Memory B cell (primary cell): Measurements from ENCODE around the gene CHRFAM7A.
"Not testable (repeated sequence)": the region's sequence is repeated elsewhere in the genome, so short reads cannot be mapped to it uniquely, and the experiment has no call there.

Experiments
- ATAC-seq: fragments of 150-1000 bp; cut with Tn5 transposase; 2 replicates; pipeline ENCODE4 v1.10.0; 2021; ENCODE audit warnings: low read depth, mild to moderate bottlenecking, moderate library complexity
- DNase-seq, 2 donors: peaks; one replicate each; pipeline ENCODE4 v3.0.0; 2022; ENCODE audit warnings: low spot score in 2 of 2
- H3K27ac Mint-ChIP-seq: one replicate; pipeline ENCODE4 v1.8.0; 2022; ENCODE audit warnings: mild to moderate bottlenecking, moderate library complexity, mixed read lengths
- H3K27me3 Mint-ChIP-seq: one replicate; pipeline ENCODE4 v1.8.0; 2022; ENCODE audit warnings: mixed read lengths
- H3K36me3 Mint-ChIP-seq: one replicate; pipeline ENCODE4 v1.8.0; 2022; ENCODE audit warnings: mild to moderate bottlenecking, mixed read lengths
- H3K4me1 Mint-ChIP-seq: one replicate; pipeline ENCODE4 v1.8.0; 2022; ENCODE audit warnings: mixed read lengths
- H3K4me3 Mint-ChIP-seq: one replicate; pipeline ENCODE4 v1.8.0; 2022; ENCODE audit warnings: mild to moderate bottlenecking, moderate library complexity, mixed read lengths
- H3K9me3 Mint-ChIP-seq: one replicate; pipeline ENCODE4 v1.8.0; 2022; ENCODE audit warnings: mixed read lengths

Gene CHRFAM7A

GRCh38 chr15:30367246-30367645 lies 26.1 kb downstream of the CHRFAM7A start:
- not testable (repeated sequence) for ATAC-seq, DNase-seq, H3K4me1 Mint-ChIP-seq, H3K27ac Mint-ChIP-seq, H3K4me3 Mint-ChIP-seq, H3K36me3 Mint-ChIP-seq, H3K9me3 Mint-ChIP-seq, H3K27me3 Mint-ChIP-seq

GRCh38 chr15:30361404-30361803 lies 31.9 kb downstream of the CHRFAM7A start:
- not testable (repeated sequence) for DNase-seq, H3K36me3 Mint-ChIP-seq, H3K4me3 Mint-ChIP-seq, H3K27me3 Mint-ChIP-seq, ATAC-seq, H3K27ac Mint-ChIP-seq, H3K4me1 Mint-ChIP-seq, H3K9me3 Mint-ChIP-seq

- not testable (repeated sequence) for DNase-seq, H3K27me3 Mint-ChIP-seq, H3K4me3 Mint-ChIP-seq, H3K4me1 Mint-ChIP-seq, H3K9me3 Mint-ChIP-seq, ATAC-seq, H3K36me3 Mint-ChIP-seq, H3K27ac Mint-ChIP-seq
Observed at GRCh38 chr15:30360990-30361389, 32.4 kb downstream of the CHRFAM7A start.

- H3K27ac Mint-ChIP-seq, H3K4me1 Mint-ChIP-seq, H3K4me3 Mint-ChIP-seq, ATAC-seq, H3K9me3 Mint-ChIP-seq, DNase-seq, H3K27me3 Mint-ChIP-seq, H3K36me3 Mint-ChIP-seq: not testable (repeated sequence)
Observed at GRCh38 chr15:30355043-30355442, 38.3 kb downstream of the CHRFAM7A start.

- not testable (repeated sequence) for H3K4me3 Mint-ChIP-seq, H3K4me1 Mint-ChIP-seq, H3K36me3 Mint-ChIP-seq, H3K27me3 Mint-ChIP-seq, ATAC-seq, H3K27ac Mint-ChIP-seq, H3K9me3 Mint-ChIP-seq, DNase-seq
Observed at GRCh38 chr15:30349803-30350202, 43.5 kb downstream of the CHRFAM7A start.

- ATAC-seq, H3K27ac Mint-ChIP-seq, H3K27me3 Mint-ChIP-seq, H3K9me3 Mint-ChIP-seq, DNase-seq, H3K36me3 Mint-ChIP-seq, H3K4me1 Mint-ChIP-seq, H3K4me3 Mint-ChIP-seq: not testable (repeated sequence)
Observed at GRCh38 chr15:30336584-30336983, 56.8 kb downstream of the CHRFAM7A start.

GRCh38 chr15:30334152-30334551 lies 59.2 kb downstream of the CHRFAM7A start:
- ATAC-seq: peak; percentile 78
- H3K4me1 Mint-ChIP-seq, H3K36me3 Mint-ChIP-seq, H3K9me3 Mint-ChIP-seq, H3K27me3 Mint-ChIP-seq, H3K4me3 Mint-ChIP-seq, H3K27ac Mint-ChIP-seq: not testable (repeated sequence)
- DNase-seq: peak in 1 of 2 donors; percentile 11

GRCh38 chr15:30326145-30326544 lies 67.2 kb downstream of the CHRFAM7A start:
- H3K27ac Mint-ChIP-seq: peak overlapping the region; percentile 48
- not testable (repeated sequence) for H3K9me3 Mint-ChIP-seq, H3K36me3 Mint-ChIP-seq, H3K4me3 Mint-ChIP-seq, ATAC-seq, H3K4me1 Mint-ChIP-seq, DNase-seq, H3K27me3 Mint-ChIP-seq

GRCh38 chr15:30321063-30321462 lies 72.3 kb downstream of the CHRFAM7A start:
- not testable (repeated sequence) for DNase-seq, H3K27me3 Mint-ChIP-seq, H3K4me1 Mint-ChIP-seq, H3K4me3 Mint-ChIP-seq, H3K9me3 Mint-ChIP-seq, H3K27ac Mint-ChIP-seq, H3K36me3 Mint-ChIP-seq, ATAC-seq

- not testable (repeated sequence) for H3K36me3 Mint-ChIP-seq, H3K4me3 Mint-ChIP-seq, H3K9me3 Mint-ChIP-seq, DNase-seq, H3K4me1 Mint-ChIP-seq, H3K27me3 Mint-ChIP-seq, H3K27ac Mint-ChIP-seq, ATAC-seq
Observed at GRCh38 chr15:30315704-30316103, 77.6 kb downstream of the CHRFAM7A start.

GRCh38 chr15:30310575-30310974 lies 82.8 kb downstream of the CHRFAM7A start:
- H3K4me3 Mint-ChIP-seq, H3K27ac Mint-ChIP-seq, H3K27me3 Mint-ChIP-seq, H3K36me3 Mint-ChIP-seq, H3K4me1 Mint-ChIP-seq, DNase-seq, H3K9me3 Mint-ChIP-seq, ATAC-seq: not testable (repeated sequence)
